DMS153 (cell line): ENCODE results near the gene ETFDH.
A peak's percentile ranks its signal among the peaks of the same experiment; 100 is the strongest.
"Not testable (repeated sequence)": the region's sequence is repeated elsewhere in the genome, so short reads cannot be mapped to it uniquely, and the experiment has no call there.

Source experiments
- DNase-seq: peaks from one replicate; lab custom pipeline; 2025; lab: John Stamatoyannopoulos, UW

Gene ETFDH

DNA sequence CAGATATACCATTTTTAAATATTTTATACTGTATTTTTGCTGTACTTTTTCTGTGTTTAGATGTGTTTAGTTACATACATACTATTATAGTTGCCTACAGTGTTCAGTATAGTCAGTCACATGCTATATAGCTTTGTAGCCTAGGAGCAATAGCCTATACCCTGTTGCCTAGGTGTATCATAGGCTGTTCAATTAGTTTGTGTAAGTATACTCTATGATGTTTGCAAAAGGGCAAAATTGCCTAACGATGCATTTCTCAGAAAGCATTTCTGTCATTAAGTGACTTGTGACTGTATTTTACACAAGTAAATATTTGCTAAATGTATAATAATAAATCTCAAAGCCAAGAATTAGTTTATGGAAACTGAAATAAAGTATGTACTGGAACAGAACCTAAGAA, 9.5 kb downstream of the ETFDH start:
- DNase-seq, result no peak

DNA sequence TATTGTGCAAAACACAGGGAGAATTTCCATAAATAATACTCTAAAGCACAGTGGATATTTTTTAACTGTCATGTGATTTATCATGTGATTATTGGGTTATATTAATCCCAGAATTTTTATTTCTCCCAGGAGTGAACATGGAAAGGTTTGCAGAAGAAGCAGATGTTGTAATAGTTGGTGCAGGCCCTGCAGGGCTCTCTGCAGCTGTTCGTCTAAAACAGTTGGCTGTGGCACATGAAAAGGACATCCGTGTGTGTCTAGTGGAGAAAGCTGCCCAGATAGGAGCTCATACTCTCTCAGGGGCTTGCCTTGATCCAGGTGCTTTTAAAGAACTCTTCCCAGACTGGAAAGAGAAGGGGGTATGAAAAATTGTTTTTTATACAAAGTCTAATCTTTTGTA, 10.0 kb downstream of the ETFDH start:
- no peak for DNase-seq

DNA sequence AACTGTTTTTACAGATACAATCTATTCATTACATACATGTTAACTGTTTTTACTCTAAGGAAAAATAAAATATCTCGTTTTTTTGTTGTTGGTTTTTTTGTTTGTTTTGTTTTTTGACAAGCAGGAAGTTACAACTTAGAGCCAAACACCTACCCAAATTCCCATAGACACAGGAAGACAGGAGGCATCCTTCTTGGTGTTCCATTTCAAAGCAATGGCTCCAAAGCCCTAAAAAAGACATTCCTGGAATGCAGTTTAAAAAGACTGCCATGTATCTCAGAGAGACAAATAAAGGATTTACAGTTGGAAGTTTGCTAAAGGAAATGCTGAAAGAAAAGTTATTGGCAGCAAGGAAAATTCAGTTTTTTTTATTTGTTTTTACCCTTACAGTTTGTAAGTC, 16.7 kb downstream of the ETFDH start:
- DNase-seq, result no peak

DNA sequence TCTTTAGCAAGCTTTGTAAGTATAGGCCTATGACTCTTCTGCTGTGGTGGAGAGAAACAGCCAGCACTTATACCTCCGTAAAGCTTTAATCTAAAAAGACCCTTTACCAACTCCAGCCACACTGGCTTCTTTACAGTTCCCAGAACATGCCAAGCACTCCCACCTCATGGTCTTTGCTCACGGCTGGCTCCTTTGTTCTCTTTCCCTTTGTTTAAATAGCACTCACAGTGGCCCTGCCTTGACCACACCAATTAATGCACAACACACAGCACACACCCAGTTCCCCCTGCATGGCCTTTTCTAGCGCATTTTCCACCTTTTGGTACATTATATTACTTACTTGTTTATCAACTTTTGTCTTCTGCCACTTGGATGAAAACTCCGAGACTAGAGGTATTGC, 32.2 kb downstream of the ETFDH start:
- no peak for DNase-seq

DNA sequence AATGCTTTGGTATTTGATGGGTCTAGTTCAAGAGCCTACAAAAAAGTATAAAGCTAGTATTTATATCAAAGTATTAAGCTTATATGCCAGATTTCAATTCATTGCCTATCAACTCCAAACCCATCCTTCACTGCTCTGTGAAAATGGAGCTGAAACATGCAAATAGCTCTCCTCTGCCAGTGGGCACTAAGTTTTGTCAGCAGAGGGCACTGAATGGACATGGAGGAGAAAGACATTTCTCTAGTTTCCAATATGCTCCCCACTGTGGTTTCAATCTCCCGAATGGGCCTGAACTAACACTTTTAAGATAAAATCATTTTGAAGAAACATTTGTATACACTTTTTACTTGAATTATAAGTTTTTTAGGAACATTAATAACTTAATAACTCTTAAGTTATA, 38.7 kb downstream of the ETFDH start:
- DNase-seq, result no peak

DNA sequence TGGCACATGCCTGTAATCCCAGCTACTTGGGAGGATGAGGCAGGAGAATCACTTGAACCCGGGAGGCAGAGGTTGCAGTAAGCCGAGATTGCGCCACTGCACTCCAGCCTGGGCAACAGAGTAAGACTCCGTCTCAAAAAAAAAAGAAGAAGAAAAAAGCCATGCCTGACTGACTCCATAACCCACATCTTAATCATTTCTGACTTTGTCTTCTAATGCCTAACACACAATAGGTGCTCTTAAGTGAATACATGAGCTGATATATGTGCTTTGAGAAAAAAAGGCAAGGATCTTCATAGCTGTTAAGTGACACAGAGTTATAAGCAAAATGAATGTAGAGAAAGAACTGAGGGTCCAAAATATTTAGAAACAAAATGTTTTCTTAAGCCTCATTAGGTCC, 40.5 kb downstream of the ETFDH start:
- not testable (repeated sequence) for DNase-seq

DNA sequence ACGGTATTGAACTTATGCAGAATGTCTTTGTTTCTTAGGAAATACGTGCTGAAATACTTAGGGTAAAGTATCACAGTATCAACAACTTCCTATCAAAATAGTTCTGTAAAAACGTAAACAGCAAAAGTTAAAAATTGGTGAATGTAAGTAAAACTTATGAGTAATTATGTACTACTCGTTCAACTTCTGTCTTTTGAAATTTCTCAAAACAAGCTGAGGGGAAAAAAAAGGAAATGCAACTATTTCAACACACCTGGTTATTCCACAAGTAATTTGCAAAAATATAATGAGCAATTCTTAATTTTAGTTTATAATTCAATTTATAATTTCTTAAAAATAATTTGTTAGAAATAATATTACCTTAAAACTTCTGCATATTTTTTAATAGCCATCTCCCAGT, 42.8 kb downstream of the ETFDH start:
- DNase-seq, result no peak

DNA sequence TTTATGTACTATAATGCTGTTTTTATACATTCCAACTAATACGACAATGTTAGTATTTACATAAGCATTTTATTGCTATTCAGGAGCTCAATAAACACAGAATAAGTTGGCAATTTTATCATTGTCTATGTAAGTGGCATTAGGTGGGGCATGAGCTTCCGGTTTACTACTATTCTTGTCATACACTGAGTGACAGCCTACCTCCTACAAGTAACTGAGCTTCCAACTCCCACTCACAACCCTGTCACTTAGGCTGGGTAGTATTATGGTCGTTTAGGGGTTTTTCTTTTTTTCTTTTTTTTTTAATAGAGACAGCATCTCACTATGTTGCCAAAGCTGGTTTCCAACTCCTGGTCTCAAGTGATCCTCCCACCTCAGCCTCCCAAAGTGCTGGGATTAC, 43.7 kb downstream of the ETFDH start:
- DNase-seq, result no peak

DNA sequence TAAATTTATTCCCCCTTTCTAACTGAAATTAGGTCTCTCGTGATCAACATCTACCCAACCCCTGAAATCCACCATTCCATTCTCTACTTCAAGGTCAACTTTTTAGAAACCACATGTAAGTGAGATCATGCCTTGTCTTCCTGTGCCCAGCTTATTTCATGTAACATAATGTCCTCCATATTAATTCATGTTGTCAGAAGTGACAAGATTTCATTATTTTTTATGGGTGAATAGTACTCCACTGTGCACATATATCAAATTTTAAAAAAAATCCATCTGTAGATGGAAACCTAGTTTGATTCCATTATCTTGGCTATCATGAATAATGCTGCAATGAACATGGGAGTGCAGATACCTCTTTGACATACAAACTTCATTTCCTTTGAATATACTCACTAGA, 49.6 kb downstream of the ETFDH start:
- DNase-seq, result no peak

DNA sequence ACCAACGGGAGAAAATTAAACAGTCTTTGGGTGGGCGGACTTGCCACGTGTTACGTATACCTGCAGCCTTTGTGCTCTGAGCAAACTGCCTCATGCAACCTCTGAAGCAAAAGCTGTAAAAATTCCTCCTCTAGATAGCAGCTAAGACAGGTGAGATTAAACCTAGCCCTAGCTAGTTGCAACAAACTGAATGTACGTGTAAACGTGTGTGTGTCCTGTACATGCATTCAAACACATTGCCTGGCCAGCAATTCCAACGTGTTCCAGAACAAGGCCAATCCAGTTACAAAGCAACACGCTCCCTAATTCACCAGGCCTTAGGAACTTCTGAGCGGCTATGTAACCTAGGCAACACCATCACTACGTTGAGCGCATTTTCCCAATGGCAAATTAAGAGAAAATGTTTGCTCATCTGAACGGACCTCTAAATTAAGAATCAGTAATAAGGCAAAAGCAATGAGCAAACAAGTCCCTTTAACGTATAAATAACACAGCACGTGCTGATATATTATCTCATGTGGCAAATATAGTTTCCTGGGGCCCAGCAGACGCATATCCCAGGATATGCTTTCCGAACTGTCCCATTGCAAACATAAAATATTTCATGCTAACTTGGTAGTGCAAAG, 50.3 kb downstream of the ETFDH start:
- DNase-seq, result no peak

DNA sequence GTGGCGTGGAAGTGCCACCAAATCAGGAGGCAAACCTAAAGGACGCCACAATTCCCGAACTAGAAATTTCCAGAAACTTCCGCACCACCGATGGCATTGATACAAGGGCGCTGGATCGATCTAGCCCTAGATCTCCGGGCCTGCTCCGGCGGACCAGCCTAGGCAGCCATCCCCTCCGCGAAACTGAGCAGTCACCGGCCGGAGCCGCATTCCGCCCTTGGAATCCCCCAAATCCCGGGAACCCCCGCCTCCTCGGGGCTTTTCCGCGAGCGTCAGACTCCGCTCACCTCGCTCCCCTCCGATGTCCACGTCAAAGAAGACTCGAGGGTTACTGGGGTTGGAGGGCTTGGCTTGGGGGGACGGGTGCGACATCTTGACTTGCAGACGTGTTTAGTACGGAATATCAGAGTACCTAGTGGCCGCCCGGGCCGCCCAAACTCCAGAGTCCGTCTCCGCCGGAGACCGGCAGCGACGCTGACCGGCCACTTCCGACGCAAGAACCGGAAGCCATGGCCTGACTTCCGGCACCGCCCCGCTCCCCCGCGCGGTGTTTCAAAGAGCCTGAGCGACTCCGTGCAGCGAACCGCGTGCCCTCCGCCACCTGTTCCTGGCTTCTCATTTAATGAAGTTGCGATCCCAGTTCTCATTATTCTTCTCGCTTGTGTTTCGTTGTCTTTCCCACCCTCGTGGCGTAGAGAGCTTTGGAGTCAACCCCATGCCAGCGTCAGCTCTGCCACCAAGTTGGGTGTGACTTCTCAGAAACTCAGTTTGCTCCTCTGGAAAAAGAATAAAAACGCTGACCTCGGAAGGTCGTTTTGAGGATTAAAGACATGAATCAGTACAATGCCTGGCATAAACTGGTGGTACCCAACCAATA, 51.1 kb downstream of the ETFDH start, which contains the start of gene PPID:
Gene PPID, minus strand, starts transcription at position 480 of the 877 bp plus-strand sequence. Its CDS starts 108 bp downstream, at position 372.
- DNase-seq, result peak; percentile 61

DNA sequence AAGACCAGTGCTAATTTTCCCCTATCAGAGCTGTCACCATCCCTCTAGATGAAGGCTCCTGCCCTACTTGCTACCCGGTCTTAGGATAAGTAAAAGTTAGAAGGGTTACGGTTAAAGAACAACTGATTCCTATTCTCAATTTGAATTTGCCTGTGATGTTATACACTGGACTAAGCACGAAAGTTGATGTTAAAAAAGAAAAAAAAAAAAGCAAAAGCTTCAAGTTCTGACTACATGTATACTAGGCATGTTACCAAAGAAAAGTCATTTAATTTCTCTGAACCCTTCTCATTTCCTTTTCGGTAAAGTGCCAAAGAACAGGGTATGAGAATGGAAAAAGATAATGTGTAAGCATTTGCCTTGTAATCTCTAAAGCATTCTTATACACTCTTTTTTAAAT, 52.5 kb downstream of the ETFDH start:
- no peak for DNase-seq

DNA sequence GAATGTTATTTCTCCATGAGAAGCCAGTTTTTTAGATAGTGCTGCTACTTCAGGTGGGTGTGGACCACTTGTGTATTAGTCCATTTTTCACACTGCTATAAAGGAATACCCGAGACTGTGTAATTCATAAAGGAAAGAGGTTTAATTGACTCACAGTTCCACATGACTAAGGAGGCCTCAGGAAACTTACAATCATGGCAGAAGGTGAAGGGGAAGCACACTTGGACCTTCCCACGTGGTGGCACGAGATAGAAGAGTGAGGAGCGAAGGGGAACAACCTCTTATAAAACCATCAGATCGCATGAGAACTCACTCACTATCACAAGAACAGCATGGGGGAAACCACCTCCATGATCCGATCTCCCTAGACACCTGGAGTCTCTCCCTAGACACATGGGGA, 54.5 kb downstream of the ETFDH start:
- no peak for DNase-seq

DNA sequence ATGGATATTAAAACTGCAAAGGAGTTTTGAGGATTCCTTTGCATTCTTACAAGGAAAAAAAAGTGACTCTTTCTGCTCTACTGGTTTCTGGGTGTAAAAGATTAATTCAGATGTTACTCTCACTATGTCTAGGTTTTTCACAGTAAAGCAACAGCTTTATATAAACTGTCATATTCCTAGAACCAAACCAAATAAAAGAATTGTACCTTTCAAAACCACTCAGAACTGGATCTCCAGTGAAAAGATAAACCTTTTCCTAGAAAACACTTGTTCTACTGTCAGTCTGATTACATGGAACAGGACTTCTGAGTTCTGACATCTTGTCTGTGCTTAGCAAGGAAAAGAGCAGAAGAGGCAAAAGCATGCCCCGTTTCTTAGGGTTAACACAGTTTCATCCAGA, 56.1 kb downstream of the ETFDH start:
- DNase-seq, result no peak

DNA sequence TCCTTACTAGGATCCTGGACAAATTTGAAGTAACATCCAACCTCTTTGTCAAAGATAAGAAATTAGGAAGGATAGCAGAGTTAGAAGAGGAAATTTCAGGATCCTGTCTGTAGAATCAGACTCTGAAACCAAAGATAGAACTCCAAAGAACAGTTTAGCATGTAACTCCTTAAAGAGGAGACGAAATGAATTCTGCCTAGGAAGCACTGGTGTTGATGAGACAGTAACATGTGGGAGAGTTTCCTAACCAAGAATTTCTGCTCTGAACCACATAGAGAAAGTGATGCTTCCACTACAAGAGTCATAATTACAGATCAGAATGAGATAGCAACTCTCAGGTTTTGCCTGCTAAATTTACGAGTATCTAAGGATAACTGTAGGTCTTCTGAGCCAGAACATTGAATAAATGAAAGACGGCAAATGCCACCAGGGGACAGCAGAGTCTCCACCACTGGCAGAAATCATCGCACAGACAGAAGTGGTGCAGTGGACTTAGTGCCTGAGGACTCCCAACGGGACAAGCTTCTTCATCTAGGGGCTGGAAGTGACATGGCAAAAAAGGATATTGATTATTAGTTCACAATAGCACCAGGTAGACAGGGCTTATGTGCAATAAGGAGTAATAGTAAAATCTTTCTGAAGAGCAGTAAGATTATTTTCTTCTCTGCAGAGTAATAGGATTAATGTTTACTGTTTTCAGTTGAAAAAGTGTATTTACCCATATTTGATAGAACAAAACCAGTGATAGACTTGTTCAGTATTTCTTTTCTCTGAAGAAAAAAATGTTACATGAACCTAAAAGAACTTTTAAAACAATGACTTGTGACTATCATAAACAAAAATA, 57.8 kb downstream of the ETFDH start:
- DNase-seq, result peak; percentile 45

DNA sequence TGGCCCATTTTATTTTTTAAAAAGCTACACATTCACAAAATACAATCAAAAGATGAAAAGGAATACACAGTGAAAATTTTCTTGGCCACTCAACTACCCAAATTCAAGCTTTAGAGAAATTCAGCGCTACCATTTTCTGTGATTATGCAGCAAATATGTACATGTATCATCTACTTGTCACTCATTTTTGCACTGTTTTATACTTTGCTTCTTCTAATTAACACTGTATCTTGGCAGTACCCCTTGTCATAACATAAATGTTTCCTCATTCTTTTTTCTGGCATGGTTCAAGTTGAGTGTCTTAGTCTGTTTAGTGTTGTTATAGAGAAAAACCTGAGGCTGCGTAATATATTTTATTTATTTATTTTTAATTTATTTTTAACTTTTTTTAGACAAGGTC, 66.8 kb downstream of the ETFDH start:
- DNase-seq, result no peak

DNA sequence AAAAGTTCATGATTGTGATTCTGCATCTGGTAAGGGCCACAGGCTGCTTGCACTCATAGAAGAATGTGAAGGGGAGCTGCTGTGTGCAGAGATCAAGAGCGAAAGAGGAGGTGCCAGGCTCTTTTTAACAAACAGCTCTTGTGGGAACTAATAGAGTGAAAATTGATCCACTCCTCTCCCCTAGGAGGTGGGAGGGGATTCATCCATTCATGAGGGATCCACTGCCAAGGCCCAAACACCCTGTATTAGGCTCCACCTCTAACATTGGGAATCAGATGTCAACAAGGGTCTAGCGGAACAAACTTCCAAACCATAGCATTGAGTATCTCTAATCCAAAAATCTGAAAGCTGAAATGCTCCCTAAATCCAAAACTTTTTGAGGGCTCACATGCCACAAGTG, 67.5 kb downstream of the ETFDH start:
- no peak for DNase-seq

DNA sequence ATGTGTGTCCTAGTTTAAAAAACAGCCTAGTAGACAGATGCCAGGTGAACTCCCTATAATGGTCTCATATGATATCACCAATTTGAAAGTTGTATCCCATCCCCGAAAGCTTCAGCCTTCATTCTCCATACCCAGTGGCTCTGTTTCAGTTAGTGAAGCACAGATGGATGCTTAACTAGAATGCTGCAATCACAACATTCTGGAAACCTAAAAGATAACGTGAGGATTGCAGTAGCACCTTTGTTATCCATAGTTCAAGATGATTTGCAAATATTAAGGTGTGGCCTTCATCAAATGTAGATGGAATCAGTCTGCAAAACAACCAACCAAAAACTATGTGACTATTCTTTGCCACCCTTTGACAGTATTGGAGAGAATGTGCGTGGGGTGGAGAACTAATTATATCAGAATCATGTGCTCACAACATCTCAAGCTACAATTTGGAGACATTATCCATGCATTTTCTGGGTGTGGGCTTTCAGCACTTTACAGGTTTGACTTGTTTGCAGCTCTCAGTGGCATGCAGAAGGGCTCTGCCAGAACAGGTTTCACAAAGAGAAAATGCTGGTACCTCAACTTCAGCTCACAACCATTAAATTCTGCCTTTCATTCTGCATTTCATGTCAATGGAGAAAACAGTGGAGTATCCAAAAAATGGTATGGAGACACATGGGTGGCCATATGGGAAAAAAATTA, 69.4 kb downstream of the ETFDH start:
- DNase-seq, result no peak

DNA sequence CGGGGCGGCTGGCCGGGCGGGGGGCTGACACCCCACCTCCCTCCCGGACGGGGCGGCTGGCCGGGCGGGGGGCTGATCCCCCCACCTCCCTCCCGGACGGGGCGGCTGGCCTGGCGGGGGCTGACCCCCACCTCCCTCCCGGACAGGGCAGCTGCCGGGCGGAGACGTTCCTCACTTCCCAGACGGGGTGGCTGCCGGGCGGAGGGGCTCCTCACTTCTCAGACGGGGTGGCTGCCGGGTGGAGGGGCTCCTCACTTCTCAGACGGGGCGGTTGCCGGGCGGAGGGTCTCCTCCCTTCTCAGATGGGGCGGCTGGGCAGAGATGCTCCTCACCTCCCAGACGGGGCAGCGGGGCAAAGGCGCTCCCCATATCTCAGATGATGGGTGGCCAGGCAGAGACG, 74.4 kb downstream of the ETFDH start:
- DNase-seq, result not testable (repeated sequence)

DNA sequence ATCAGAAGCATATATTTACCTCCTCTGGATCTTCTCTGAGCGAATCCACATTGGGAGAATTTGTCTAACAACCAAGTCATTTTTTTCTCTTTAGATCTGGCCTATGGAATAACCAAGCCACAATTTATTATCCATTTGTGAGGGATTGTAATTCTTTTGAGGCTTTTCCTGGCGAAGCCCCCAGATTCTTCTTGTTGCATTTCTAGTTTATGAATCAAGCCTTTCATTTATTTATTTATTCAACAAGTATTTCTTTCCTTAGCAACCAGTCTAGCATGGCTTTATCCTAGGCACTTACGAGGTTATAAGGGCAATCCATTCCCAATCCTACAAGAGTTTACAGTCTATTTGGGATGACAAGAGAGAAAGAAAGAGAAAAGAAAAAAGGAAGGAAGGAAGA, 78.3 kb downstream of the ETFDH start:
- no peak for DNase-seq

DNA sequence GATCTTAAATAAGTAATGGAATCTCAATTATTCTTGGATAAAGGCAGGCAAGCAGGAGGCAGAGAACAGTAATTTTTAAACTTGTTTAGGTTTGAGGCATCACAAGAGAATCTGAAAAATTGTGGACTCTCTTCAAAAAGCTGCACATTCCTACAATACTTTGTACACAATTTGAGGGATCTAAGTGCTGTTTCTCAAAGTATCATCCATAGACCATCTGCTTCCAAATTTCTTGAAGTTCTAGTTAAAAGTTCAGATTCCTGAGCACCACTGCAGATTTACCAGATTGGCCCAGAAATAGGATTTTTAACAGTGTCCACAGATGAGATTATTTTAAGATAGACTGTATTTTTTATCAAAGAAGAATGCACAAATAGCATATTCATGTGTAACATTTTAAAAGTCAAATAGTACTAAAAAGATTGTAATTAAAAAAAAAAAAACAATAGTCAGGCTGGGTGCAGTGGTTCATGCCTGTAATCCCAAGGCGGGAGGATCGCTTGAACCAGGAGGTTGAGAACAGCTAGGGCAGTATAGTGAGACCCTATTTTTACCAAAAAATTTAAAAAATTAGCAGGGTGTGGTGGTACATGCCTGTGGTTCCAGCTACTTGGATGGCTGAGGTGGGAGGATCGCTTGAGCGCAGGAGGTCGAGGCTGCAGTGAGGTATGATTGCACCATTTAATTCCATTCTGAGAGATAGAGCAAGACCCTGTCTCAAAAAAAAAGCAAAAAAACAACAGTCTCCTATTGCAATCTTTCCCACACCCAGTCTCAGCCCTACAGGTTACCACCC, 82.5 kb downstream of the ETFDH start:
- DNase-seq, result no peak
